HepG2 (cell line): ENCODE data around the gene GMPPB. TPM values are rescaled to one million over a fixed set of nuclear protein-coding genes. Genes with fewer than 3 reads are reported as not detected.

ENCODE experiments used
- AGO1 ChIP-seq: fragments of 200-400 bp; formaldehyde crosslinking; IDR thresholded peaks from 2 replicates; pipeline ENCODE4 v1.6.1; 2017; ENCODE audit warnings: mild to moderate bottlenecking, low read depth, low read length, moderate library complexity; ENCODE audit not compliant: poor library complexity, severe bottlenecking
- HMGXB4 ChIP-seq, 2 experiments: sonication (generic) in 1 of 2; formaldehyde crosslinking in 1 of 2; IDR thresholded peaks; 2 replicates each; pipeline versions ENCODE4 v1.4.0 to v1.6.1; 2018 to 2020; ENCODE audit warnings: missing genetic modification reagents in 2 of 2, borderline replicate concordance in 1 of 2, low read depth in 1 of 2, mild to moderate bottlenecking in 1 of 2, missing biosample characterization in 1 of 2
- KAT7 ChIP-seq: IDR thresholded peaks from 2 replicates; pipeline ENCODE4 v1.6.1; 2018; ENCODE audit warnings: borderline replicate concordance, missing compliant biosample characterization
- KAT8 ChIP-seq: IDR thresholded peaks from 2 replicates; pipeline ENCODE4 v1.6.1; 2016; ENCODE audit warnings: missing genetic modification reagents, missing compliant biosample characterization
- PRDM4 ChIP-seq: sonication (generic); formaldehyde crosslinking; IDR thresholded peaks from 2 replicates; pipeline ENCODE4 v1.9.0; 2021; ENCODE audit warnings: missing genetic modification reagents, borderline replicate concordance
- RERE ChIP-seq: IDR thresholded peaks from 2 replicates; pipeline ENCODE4 v1.6.1; 2016; ENCODE audit warnings: low read depth, missing genetic modification reagents, missing compliant biosample characterization
- TEAD2 ChIP-seq: sonication (generic); formaldehyde crosslinking; IDR thresholded peaks from 2 replicates; pipeline ENCODE4 v1.9.0; 2021; ENCODE audit warnings: missing genetic modification reagents
- ZBTB39 ChIP-seq: sonication (generic); formaldehyde crosslinking; IDR thresholded peaks from 2 replicates; pipeline ENCODE4 v1.5.0; 2020; ENCODE audit warnings: missing genetic modification reagents
- ZNF205 ChIP-seq: IDR thresholded peaks from 2 replicates; pipeline ENCODE4 v1.6.1; 2018; ENCODE audit warnings: missing biosample characterization, missing genetic modification reagents
- ZNF281 ChIP-seq: sonication (generic); formaldehyde crosslinking; IDR thresholded peaks from 2 replicates; pipeline ENCODE4 v1.4.0; 2020; ENCODE audit warnings: missing genetic modification reagents, borderline replicate concordance
- polyA plus RNA-seq, 8 experiments: library from polyadenylated mRNA; depleted of rRNA in 3 of 8; stranded (reverse) in 7 of 8; unstranded in 1 of 8; fragments of >200 nt; fragmentation: Illumina TruSeq in 4 of 8; extraction: Trizol in 4 of 8; gene quantifications; 2 replicates each; pipeline versions ENCODE4 v1.2.1 to v1.2.3, GENCODE V29; 2011 to 2016; ENCODE audit warnings: low read depth in 4 of 8, missing spikeins in 1 of 8, mixed read lengths in 1 of 8; ENCODE audit not compliant: insufficient read depth in 1 of 8
- total RNA-seq, 5 experiments: library from RNA; depleted of rRNA; stranded (reverse); fragments of >200 nt; fragmentation: Illumina TruSeq; extraction: Trizol; gene quantifications; 2 replicates each; pipeline ENCODE4 v1.2.3, GENCODE V29; 2016; ENCODE audit warnings: low read depth in 1 of 5

GMPPB gene
- total and polyA plus RNA-seq, 2 of the 13 experiments (the other 11 are each of a cell fraction or from before 2014, with no cell fraction given), result 6.5 to 23.1 TPM

- TF ChIP-seq ZNF281 (CRISPR knock-in tag), result no peak
- TF ChIP-seq ZNF205 (CRISPR knock-in tag), result 0 out of 2 replicates have a peak, but pooled peaks have one; percentile 62
- TF ChIP-seq RERE, result no peak
- TF ChIP-seq TEAD2, result no peak
- no peak for TF ChIP-seq PRDM4
- peak; percentile 89; the same call in 1 of the 2 replicates for TF ChIP-seq KAT7 (CRISPR knock-in tag)
- TF ChIP-seq ZBTB39 (CRISPR knock-in tag), result no peak
- TF ChIP-seq HMGXB4 (CRISPR knock-in tag; IDR thresholded peaks at IDR 0.05; ENCODE audit: borderline replicate concordance in 1 of 2, low read depth in 1 of 2), result peak; percentile 63 to 75
- TF ChIP-seq AGO1, result peak; percentile 98
- peak; percentile 88 for TF ChIP-seq KAT8
Observed at GRCh38 chr3:49723628-49724551, at the start of gene GMPPB (continued).
